ENCODE data around the gene SLC16A4.

DNA sequence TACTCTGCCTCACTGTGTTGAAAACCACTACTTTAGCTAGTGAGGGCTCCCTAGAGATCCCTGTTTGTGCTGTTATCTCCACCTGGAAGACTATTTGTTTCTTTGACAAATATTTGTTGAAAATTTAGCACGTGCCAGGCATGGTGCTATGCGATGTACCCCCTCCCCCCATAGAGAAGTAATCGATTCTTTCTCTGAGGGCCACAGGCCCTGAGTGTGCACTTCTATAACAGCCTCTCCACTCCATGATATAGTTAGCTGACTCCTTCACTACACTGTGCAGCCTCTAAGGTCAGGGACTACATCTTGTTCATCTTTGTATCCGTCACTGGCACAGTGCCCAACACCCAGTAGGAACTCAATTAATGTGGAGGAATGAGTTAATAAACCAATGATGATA is 69.0 kb downstream of the SLC16A4 start:
- TF ChIP-seq, protein P1, sequence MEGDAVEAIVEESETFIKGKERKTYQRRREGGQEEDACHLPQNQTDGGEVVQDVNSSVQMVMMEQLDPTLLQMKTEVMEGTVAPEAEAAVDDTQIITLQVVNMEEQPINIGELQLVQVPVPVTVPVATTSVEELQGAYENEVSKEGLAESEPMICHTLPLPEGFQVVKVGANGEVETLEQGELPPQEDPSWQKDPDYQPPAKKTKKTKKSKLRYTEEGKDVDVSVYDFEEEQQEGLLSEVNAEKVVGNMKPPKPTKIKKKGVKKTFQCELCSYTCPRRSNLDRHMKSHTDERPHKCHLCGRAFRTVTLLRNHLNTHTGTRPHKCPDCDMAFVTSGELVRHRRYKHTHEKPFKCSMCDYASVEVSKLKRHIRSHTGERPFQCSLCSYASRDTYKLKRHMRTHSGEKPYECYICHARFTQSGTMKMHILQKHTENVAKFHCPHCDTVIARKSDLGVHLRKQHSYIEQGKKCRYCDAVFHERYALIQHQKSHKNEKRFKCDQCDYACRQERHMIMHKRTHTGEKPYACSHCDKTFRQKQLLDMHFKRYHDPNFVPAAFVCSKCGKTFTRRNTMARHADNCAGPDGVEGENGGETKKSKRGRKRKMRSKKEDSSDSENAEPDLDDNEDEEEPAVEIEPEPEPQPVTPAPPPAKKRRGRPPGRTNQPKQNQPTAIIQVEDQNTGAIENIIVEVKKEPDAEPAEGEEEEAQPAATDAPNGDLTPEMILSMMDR (IDR thresholded peaks at IDR 0.05) = no peak
- no peak for TF ChIP-seq POLR2A (IDR thresholded peaks at IDR 0.05)

Data from vagina (tissue), 2 donors.